Measurements from ENCODE around the gene IMPDH2. TPM values are rescaled to one million over a fixed set of nuclear protein-coding genes. Genes with fewer than 3 reads are reported as not detected.
A peak's percentile ranks its signal among the peaks of the same experiment; 100 is the strongest.

The IMPDH2 gene
- polyA plus RNA-seq, 3 donors: 20.8 to 67.3 (median 21.0) TPM

DNA sequence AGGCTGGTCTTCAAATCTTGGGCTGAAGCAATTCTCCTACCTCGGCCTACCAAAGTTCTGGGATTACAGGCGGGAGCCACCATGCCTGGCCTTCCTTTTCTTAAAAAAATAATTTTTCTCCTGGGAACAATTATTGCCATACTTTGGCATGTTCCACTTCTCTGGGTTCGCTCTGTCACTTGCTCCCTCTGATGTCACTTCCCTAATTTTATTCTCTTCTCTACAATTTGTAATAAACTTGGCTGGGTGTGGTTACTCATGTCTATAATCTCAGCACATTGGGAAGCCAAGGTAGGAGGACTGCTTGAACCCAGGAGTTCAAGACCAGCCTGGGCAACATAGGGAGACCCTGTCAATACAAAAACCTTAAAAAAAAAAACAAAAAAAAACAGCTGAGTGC, 6.1 kb upstream of the IMPDH2 start:
- Histone ChIP-seq H2AFZ (ENCODE audit: insufficient read depth, low read depth, low read length, poor library complexity, severe bottlenecking) (no peak overlapping the region), H4K20me1 (ENCODE audit: insufficient read depth, low read length) (no peaks in the 10 kb centered on the region), H3K79me2 (ENCODE audit: insufficient read depth, low read length) (no peaks in the 10 kb centered on the region), H3K9me3 (replicated peaks in 1 of 2; ENCODE audit: control insufficient read depth in 1 of 2, insufficient read depth in 1 of 2, low read length in 2 of 2) (no peaks in the 10 kb centered on the region), H3K36me3 (replicated peaks in 1 of 2; ENCODE audit: control insufficient read depth in 1 of 2, insufficient read depth in 2 of 2, low read length in 2 of 2) (peaks cover 57 to 79% of the 10 kb centered on the region in 2 donors), H3K9ac (ENCODE audit: insufficient read depth, low read length, poor library complexity, severe bottlenecking) (no peak overlapping the region), H3K4me3 (replicated peaks in 1 of 3; ENCODE audit: low read depth in 2 of 3, low read length in 3 of 3) (no peak overlapping the region), H3K27ac (ENCODE audit: low read depth in 1 of 2, low read length in 2 of 2) (peak overlapping the region; percentile 27 to 68), H3K4me1 (ENCODE audit: control insufficient read depth in 1 of 2, insufficient read depth in 2 of 2, low read length in 2 of 2) (peaks cover 11 to 12% of the 10 kb centered on the region in 2 donors), H3K4me2 (replicated peaks; ENCODE audit: extremely low read depth, low read length, poor library complexity, severe bottlenecking) (no peak overlapping the region), H3K27me3 (ENCODE audit: control insufficient read depth in 2 of 2, insufficient read depth in 2 of 2, low read length in 2 of 2) (no peaks in the 10 kb centered on the region)
- intact Hi-C loops (cut with micrococcal nuclease): no loop called here
- no peaks in the 10 kb centered on the region for H3K27me3 Mint-ChIP-seq (ENCODE audit: low read depth in 3 of 3)
- TF ChIP-seq, protein P1, sequence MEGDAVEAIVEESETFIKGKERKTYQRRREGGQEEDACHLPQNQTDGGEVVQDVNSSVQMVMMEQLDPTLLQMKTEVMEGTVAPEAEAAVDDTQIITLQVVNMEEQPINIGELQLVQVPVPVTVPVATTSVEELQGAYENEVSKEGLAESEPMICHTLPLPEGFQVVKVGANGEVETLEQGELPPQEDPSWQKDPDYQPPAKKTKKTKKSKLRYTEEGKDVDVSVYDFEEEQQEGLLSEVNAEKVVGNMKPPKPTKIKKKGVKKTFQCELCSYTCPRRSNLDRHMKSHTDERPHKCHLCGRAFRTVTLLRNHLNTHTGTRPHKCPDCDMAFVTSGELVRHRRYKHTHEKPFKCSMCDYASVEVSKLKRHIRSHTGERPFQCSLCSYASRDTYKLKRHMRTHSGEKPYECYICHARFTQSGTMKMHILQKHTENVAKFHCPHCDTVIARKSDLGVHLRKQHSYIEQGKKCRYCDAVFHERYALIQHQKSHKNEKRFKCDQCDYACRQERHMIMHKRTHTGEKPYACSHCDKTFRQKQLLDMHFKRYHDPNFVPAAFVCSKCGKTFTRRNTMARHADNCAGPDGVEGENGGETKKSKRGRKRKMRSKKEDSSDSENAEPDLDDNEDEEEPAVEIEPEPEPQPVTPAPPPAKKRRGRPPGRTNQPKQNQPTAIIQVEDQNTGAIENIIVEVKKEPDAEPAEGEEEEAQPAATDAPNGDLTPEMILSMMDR (IDR thresholded peaks at IDR 0.05): no peak
- H3K9me3 Mint-ChIP-seq: no peaks in the 10 kb centered on the region
- peaks cover 15% of the 10 kb centered on the region for H3K4me1 Mint-ChIP-seq
- H3K36me3 Mint-ChIP-seq: peaks cover 60 to 98% of the 10 kb centered on the region in 2 donors
- no peak overlapping the region for H3K4me3 Mint-ChIP-seq
- peak; percentile 34 to 57 (median 43) for DNase-seq
- 100% methylated on average over 2 of the region's 3 CpGs for WGBS (ENCODE audit: insufficient coverage)
- peak overlapping the region; percentile 80 to 92 (median 82) for H3K27ac Mint-ChIP-seq

DNA sequence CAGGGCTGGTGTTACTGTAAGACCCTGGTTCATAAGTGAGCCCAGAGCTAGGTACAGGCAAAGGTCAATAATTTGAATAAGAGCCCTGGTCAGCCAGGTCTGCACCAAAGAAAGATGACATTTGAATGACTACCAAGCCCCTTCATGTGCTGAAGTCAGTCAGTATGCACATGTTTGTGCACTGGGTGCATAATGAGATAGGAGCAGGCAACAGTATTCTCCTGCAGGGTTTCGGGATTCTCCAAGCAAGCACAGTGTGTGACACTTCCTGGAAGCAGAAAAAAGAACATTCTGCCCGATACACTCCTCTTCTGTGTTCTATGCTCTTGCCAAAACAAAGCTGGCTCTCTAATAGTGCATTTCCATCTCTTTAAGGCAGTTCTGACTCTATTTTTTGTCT, 5.5 kb upstream of the IMPDH2 start:
- no peaks in the 10 kb centered on the region for H3K9me3 ChIP-seq (replicated peaks in 1 of 2; ENCODE audit: control insufficient read depth in 1 of 2, insufficient read depth in 1 of 2, low read length in 2 of 2)
- Mint-ChIP-seq H3K4me1 (peaks cover 16% of the 10 kb centered on the region), H3K27me3 (ENCODE audit: low read depth in 3 of 3) (no peaks in the 10 kb centered on the region), H3K9me3 (no peaks in the 10 kb centered on the region), H3K36me3 (peaks cover 60 to 95% of the 10 kb centered on the region in 2 donors), H3K27ac (peak overlapping the region in 6 of 7 donors; percentile 72 to 92 (median 82)), H3K4me3 (no peak overlapping the region)
- WGBS (ENCODE audit: insufficient coverage): 100% methylated on average over 1 of the region's 2 CpGs
- H3K4me2 ChIP-seq (replicated peaks; ENCODE audit: extremely low read depth, low read length, poor library complexity, severe bottlenecking): no peak overlapping the region
- no peak overlapping the region for H3K4me3 ChIP-seq (replicated peaks in 1 of 3; ENCODE audit: low read depth in 2 of 3, low read length in 3 of 3)
- intact Hi-C loops (cut with micrococcal nuclease): loop anchor here in 1 of 2 donors (5.0 kb wide), 1 partner anchor 63 kb away; no protein-coding TSS in a partner anchor
- H3K9ac ChIP-seq (ENCODE audit: insufficient read depth, low read length, poor library complexity, severe bottlenecking): no peak overlapping the region
- TF ChIP-seq, protein P1 (IDR thresholded peaks at IDR 0.05): no peak
- no peak for DNase-seq
- H3K4me1 ChIP-seq (ENCODE audit: control insufficient read depth in 1 of 2, insufficient read depth in 2 of 2, low read length in 2 of 2): peaks cover 12 to 14% of the 10 kb centered on the region in 2 donors
- no peaks in the 10 kb centered on the region for H3K79me2 ChIP-seq (ENCODE audit: insufficient read depth, low read length)
- peak overlapping the region in 1 of 2 donors; percentile 68 for H3K27ac ChIP-seq (ENCODE audit: low read depth in 1 of 2, low read length in 2 of 2)
- no peak overlapping the region for H2AFZ ChIP-seq (ENCODE audit: insufficient read depth, low read depth, low read length, poor library complexity, severe bottlenecking)
- H3K27me3 ChIP-seq (ENCODE audit: control insufficient read depth in 2 of 2, insufficient read depth in 2 of 2, low read length in 2 of 2): no peaks in the 10 kb centered on the region
- H3K36me3 ChIP-seq (replicated peaks in 1 of 2; ENCODE audit: control insufficient read depth in 1 of 2, insufficient read depth in 2 of 2, low read length in 2 of 2): peaks cover 56 to 77% of the 10 kb centered on the region in 2 donors
- H4K20me1 ChIP-seq (ENCODE audit: insufficient read depth, low read length): no peaks in the 10 kb centered on the region

All from CD14-positive monocyte (primary cell).